SU-DHL-6 (cell line): Measurements from ENCODE around the gene IGFBP4.

Source experiments
- CTCF ChIP-seq: fragments of 200-600 bp; sonication (generic); IDR thresholded peaks from one replicate; pipeline ENCODE4 v1.5.1; 2017; ENCODE audit warnings: antibody characterized with exemption, mild to moderate bottlenecking, low read length, moderate library complexity; ENCODE audit not compliant: insufficient read depth, poor library complexity, severe bottlenecking
- EZH2phosphoT487 ChIP-seq: fragments of 200-600 bp; sonication (generic), shearing (Covaris generic); conservative IDR thresholded peaks from 2 replicates; pipeline ENCODE4 v1.6.1; 2018; ENCODE audit warnings: mild to moderate bottlenecking, antibody characterized with exemption, low read length, moderate library complexity, mixed read lengths

DNA sequence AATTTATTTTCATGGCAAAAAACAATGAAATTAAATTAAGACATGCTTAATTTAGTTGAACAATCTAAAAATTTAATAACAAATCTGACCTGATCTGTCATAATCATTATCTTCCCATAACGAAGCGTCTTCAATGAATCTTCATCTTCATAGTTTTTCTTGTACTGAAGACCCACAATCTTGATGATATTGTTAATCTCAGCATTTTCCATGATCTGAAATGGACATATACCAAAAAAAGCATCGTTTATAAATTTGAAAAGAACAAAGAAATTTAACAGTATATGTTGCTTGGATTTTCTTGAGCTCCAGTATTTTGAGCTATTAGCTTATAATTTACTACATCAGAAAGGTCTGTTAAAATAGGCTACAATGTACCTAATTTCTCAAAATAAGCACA is 35.8 kb upstream of the IGFBP4 start:
- TF ChIP-seq CTCF: no peak
- no peak for TF ChIP-seq EZH2phosphoT487
